ENCODE measurements around the gene NXPE3. TPM values are rescaled to one million over a fixed set of nuclear protein-coding genes. Genes with fewer than 3 reads are reported as not detected.
A peak's percentile ranks its signal among the peaks of the same experiment; 100 is the strongest.

NXPE3 gene
- total RNA-seq, 2 experiments from 2014 or later = 18.7 to 19.8 TPM

DNA sequence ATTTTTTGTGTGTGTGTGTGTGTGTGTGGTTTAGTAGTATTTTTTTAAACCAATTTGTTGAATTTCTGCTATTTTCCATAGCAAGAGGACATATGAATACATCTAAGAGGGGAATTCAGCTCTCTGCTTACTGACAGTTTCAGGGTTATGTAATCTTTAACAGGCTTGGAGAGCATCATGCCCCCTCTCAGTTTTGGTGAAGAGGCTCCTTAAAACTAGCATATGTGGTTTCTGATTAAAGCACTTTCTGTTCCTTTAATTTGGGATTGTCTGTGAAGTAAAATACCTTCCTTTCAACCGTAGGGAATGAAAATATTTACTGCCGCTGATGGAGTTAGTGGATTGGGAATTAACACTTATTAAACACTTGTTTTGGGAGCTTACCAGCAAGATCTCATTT is 50.9 kb downstream of the NXPE3 start:
- CTCF ChIA-PET = interaction anchor here (0.7 to 4.9 kb wide), 8 partner anchors 10 to 399 kb away, joined by 3 to 22 read pairs (median 5); no protein-coding TSS in a partner anchor
- H3K4me1 Mint-ChIP-seq (ENCODE audit: low read depth) = peaks cover 77% of the 10 kb centered on the region
- H3K9me3 Mint-ChIP-seq = no peaks in the 10 kb centered on the region
- POLR2A ChIA-PET = interaction anchor here (1.0 to 8.3 kb wide), 6 partner anchors 17 to 106 kb away, joined by 3 to 198 read pairs (median 5); partner anchors contain the start of gene NFKBIZ
- H3K27ac Mint-ChIP-seq = peak overlapping the region; percentile 96
- intact Hi-C loops (cut with micrococcal nuclease) = loop anchor here (2.0 to 5.0 kb wide), 7 partner anchors 32 to 397 kb away; partner anchors contain the start of gene PCNP
- H3K36me3 Mint-ChIP-seq = peaks cover 31% of the 10 kb centered on the region
- no peaks in the 10 kb centered on the region for H3K27me3 Mint-ChIP-seq
- no peak for DNase-seq
- H3K4me3 Mint-ChIP-seq = peak overlapping the region; percentile 85

DNA sequence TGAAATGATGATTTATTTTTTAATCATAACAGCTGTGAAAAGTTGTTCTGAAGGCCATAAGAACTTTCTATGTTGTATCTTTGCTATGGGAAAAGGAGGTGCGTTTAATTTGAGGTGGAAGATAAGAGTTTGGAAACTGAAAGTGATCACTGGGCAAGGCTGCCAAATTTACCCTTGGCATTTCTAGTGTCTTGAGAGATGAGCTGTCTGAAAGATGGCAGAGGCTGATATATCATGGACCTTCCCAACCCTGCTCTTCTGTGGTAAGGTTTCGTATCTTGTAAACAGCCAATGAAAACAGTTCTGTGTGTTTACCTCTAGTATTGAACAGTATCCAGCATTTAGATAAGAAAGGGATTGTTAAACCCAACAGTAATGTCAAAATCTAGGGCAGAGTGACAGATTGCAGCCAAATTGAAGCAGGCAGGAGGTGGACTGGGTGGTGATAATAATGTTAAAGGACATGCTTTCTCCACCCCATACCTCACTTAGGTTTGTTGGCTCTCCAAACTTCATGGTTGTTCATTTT is 54.5 kb downstream of the NXPE3 start:
- ChIA-PET CTCF (interaction anchor here (1.1 to 1.7 kb wide), 2 partner anchors 31 to 396 kb away, joined by 4 read pairs; no protein-coding TSS in a partner anchor), POLR2A (interaction anchor here (8.3 kb wide), 1 partner anchor 16 kb away, joined by 198 read pairs; the partner anchor contains the start of gene NFKBIZ)
- Mint-ChIP-seq H3K9me3 (no peaks in the 10 kb centered on the region), H3K36me3 (peaks cover 34% of the 10 kb centered on the region), H3K4me3 (no peak overlapping the region), H3K27me3 (no peaks in the 10 kb centered on the region), H3K27ac (peak overlapping the region; percentile 34), H3K4me1 (ENCODE audit: low read depth) (peaks cover 79% of the 10 kb centered on the region)
- intact Hi-C loops (cut with micrococcal nuclease) = loop anchor here (1.0 kb wide), 1 partner anchor 9 kb away; no protein-coding TSS in a partner anchor
- DNase-seq = no peak

DNA sequence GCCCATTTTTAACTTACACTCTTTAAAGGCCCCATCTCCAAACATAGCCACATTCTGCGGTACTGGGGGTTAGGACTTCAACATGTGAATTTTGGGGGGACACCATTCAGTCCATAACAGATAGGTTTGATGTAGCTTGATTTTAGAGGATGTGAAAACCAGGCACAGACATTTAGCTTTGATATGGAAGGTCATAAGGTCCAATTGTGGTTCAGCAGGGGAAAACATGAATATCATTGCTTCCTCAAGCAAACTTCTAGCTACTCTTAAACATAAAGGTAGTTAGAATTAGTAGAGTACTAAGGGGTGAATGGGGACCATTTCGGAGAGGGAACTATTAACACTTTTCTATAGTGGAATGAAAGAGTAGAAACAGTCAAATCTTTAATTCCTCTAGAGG is 56.7 kb downstream of the NXPE3 start:
- no peak for DNase-seq
- ChIA-PET POLR2A (interaction anchor here (1.0 kb wide), 1 partner anchor 14 kb away, joined by 3 read pairs; no protein-coding TSS in a partner anchor), CTCF (interaction anchor here (1.2 to 2.1 kb wide), 2 partner anchors 33 to 393 kb away, joined by 4 to 9 read pairs; no protein-coding TSS in a partner anchor)
- intact Hi-C loops (cut with micrococcal nuclease) = no loop called here
- Mint-ChIP-seq H3K36me3 (peaks cover 20% of the 10 kb centered on the region), H3K27ac (no peak overlapping the region), H3K27me3 (no peaks in the 10 kb centered on the region), H3K9me3 (no peaks in the 10 kb centered on the region), H3K4me1 (ENCODE audit: low read depth) (peaks cover 62% of the 10 kb centered on the region), H3K4me3 (no peak overlapping the region)

DNA sequence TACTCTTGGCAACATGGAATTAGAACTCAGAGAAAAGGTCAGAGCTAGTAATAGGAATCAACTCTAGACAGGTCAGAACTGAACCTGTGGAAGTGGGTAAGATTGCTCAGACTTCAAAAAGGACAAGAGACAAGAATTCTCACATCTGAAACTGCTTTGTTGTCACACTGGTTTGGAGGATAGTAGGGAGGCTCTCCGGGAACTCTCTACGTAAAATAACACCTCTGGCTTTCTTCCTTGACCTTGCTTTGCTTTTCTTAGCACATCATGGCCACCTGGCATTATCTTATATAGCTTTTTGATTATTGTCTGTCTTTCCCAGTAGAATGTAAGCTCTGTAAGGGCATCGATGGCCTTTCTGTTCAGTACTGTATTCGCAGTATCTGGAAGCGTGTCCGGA is 57.1 kb downstream of the NXPE3 start:
- POLR2A ChIA-PET = interaction anchor here (1.0 kb wide), 1 partner anchor 14 kb away, joined by 3 read pairs; no protein-coding TSS in a partner anchor
- no peak for DNase-seq
- H3K27me3 Mint-ChIP-seq = no peaks in the 10 kb centered on the region
- no peak overlapping the region for H3K27ac Mint-ChIP-seq
- no peak overlapping the region for H3K4me3 Mint-ChIP-seq
- peaks cover 21% of the 10 kb centered on the region for H3K36me3 Mint-ChIP-seq
- H3K9me3 Mint-ChIP-seq = no peaks in the 10 kb centered on the region
- intact Hi-C loops (cut with micrococcal nuclease) = no loop called here
- peaks cover 58% of the 10 kb centered on the region for H3K4me1 Mint-ChIP-seq (ENCODE audit: low read depth)
- CTCF ChIA-PET = interaction anchor here (1.2 to 2.1 kb wide), 2 partner anchors 33 to 393 kb away, joined by 4 to 9 read pairs; no protein-coding TSS in a partner anchor

DNA sequence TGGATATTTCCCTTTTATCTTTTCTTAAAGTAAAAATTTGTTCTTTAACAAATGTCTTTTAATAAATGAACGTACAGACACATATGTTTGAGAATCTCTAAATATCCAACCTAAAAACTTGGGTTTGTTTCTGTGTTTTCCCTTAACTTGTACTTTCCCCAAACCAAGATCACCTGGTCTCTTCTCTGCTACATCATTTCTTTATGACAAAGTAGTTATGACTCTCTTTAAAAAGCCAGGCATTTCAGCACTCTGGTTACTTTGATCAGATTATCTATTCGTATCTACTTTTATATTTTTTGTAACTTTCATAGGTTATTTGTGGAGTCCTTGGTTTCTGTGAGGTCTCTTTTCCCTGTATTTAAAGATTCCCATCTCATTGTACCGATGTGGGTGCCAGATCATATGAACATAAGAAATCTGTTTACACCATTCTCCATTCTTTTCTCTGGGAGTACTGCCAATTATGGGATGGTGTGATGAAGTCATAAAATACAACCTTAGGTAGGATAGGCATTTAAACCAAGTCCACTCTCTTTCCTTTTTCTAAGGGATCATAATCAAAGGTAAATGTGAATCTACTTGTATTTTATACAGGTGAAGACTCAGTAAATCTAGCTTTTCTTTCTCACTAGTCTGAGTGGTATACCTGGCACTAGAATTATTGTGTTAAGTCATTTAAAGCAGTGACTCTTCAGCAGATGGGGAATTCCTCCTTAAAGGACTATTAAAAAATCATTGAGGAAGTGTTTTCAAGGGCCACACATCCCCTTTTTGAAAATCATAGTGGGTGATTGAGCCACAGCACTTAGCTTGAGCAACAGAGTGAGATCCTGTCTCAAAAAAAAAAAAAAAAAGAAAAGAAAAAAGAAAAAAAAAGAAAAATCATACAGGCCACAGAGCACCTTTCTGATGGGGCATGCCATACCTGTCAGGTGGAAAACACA is 57.9 kb downstream of the NXPE3 start:
- DNase-seq = no peak
- Mint-ChIP-seq H3K4me3 (no peak overlapping the region), H3K27ac (no peak overlapping the region), H3K4me1 (ENCODE audit: low read depth) (peaks cover 51% of the 10 kb centered on the region), H3K36me3 (peaks cover 19% of the 10 kb centered on the region), H3K27me3 (no peaks in the 10 kb centered on the region), H3K9me3 (peaks cover 1% of the 10 kb centered on the region)
- ChIA-PET POLR2A (interaction anchor here (0.6 to 1.0 kb wide), 2 partner anchors 13 kb away, joined by 3 read pairs; no protein-coding TSS in a partner anchor), CTCF (interaction anchor here (2.1 kb wide), 1 partner anchor 392 kb away, joined by 9 read pairs; no protein-coding TSS in a partner anchor)
- intact Hi-C loops (cut with micrococcal nuclease) = no loop called here

DNA sequence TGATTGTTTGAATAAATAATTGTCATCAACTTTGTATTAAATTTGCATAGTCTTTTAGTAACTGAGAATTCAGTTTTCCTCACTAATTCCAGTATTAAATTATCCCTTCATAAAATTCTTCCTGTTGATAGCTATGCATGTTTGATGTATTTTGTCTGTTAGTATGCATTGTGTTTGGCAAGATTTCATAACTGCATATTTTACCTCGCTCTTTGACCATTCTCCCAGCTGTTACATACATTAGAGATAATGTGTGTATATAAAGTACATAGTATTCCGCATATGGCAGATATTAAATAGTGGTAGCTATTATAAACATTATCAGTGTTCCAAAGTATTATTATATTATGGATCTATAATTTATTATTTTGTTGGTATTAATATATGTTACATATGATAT is 59.7 kb downstream of the NXPE3 start:
- POLR2A ChIA-PET = interaction anchor here (1.3 kb wide), 1 partner anchor 11 kb away, joined by 10 read pairs; the partner anchor contains the start of gene NFKBIZ
- Mint-ChIP-seq H3K9me3 (peaks cover 4% of the 10 kb centered on the region), H3K27ac (no peak overlapping the region), H3K4me1 (ENCODE audit: low read depth) (peaks cover 36% of the 10 kb centered on the region), H3K36me3 (peaks cover 12% of the 10 kb centered on the region), H3K27me3 (no peaks in the 10 kb centered on the region), H3K4me3 (no peak overlapping the region)
- CTCF ChIA-PET = interaction anchor here (0.7 to 1.6 kb wide), 2 partner anchors 9 to 15 kb away, joined by 4 to 5 read pairs; no protein-coding TSS in a partner anchor
- intact Hi-C loops (cut with micrococcal nuclease) = no loop called here
- DNase-seq = no peak

DNA sequence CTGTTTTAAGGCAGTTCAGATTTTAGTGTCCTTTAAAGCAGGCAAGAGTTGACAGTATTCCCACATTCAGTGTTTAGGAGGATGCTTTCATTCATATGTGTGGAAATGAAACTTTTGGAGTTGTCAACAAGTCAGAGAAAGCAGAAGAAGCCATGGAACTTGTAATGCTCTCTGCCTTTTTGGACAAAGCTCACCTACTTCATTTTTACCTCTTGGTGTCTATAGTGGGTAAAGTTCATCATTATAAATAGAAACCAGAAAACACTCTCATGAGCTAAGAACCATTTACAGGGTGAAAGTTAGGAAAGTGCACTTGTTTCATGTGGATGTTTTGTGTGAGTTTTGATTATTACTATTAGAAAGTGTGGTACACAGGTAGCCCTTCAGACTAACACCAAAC is 61.1 kb downstream of the NXPE3 start:
- no peak overlapping the region for H3K4me3 Mint-ChIP-seq
- no peak overlapping the region for H3K27ac Mint-ChIP-seq
- peaks cover 13% of the 10 kb centered on the region for H3K36me3 Mint-ChIP-seq
- POLR2A ChIA-PET = interaction anchor here (1.3 kb wide), 1 partner anchor 9 kb away, joined by 10 read pairs; the partner anchor contains the start of gene NFKBIZ
- no peak for DNase-seq
- peaks cover 4% of the 10 kb centered on the region for H3K9me3 Mint-ChIP-seq
- H3K27me3 Mint-ChIP-seq = no peaks in the 10 kb centered on the region
- CTCF ChIA-PET = interaction anchor here (0.8 to 1.6 kb wide), 2 partner anchors 9 to 10 kb away, joined by 3 to 5 read pairs; partner anchors contain the start of gene NFKBIZ
- intact Hi-C loops (cut with micrococcal nuclease) = no loop called here
- H3K4me1 Mint-ChIP-seq (ENCODE audit: low read depth) = peaks cover 26% of the 10 kb centered on the region

DNA sequence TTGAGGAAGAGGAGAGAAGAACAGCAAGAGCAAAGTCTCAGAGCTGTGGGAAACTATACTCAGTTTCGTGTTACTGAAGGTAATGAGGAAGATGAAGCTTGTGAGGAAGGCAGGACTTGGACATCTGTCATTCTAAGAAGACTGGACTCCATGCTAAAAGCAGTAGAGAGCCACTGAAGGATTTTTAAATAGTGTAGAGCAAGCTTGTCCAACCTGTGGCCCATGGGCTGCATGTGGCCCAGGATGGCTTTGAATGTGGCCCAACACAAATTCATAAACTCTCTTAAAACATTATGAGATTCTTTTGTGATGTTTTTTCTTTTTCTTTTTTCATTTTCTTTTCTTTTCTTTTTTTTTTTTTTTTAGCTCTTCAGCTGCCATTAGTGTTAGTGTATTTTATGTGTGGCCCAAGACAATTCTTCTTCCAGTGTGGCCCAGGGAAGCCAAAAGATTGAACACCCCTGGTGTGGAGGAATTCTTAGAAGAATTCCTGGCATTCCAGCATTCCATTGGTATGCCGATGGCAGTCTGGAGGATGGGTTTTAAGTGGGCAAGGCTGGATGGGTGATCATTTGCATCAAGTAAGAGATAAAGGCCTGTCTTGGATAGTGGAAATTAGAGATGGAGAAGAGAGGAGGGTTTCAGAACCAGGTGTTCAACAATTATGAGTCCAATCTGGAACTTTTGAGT is 63.4 kb downstream of the NXPE3 start:
- ChIA-PET POLR2A (interaction anchor here (1.2 kb wide), 1 partner anchor 9 kb away, joined by 3 read pairs; no protein-coding TSS in a partner anchor), CTCF (interaction anchor here (1.4 kb wide), 1 partner anchor 383 kb away, joined by 3 read pairs; no protein-coding TSS in a partner anchor)
- no peak for DNase-seq
- no peak overlapping the region for H3K4me3 Mint-ChIP-seq
- no peak overlapping the region for H3K27ac Mint-ChIP-seq
- H3K9me3 Mint-ChIP-seq = peaks cover 4% of the 10 kb centered on the region
- H3K4me1 Mint-ChIP-seq (ENCODE audit: low read depth) = peaks cover 6% of the 10 kb centered on the region
- intact Hi-C loops (cut with micrococcal nuclease) = loop anchor here (1.0 kb wide), 1 partner anchor 9 kb away; no protein-coding TSS in a partner anchor
- peaks cover 12% of the 10 kb centered on the region for H3K36me3 Mint-ChIP-seq
- H3K27me3 Mint-ChIP-seq = no peaks in the 10 kb centered on the region

DNA sequence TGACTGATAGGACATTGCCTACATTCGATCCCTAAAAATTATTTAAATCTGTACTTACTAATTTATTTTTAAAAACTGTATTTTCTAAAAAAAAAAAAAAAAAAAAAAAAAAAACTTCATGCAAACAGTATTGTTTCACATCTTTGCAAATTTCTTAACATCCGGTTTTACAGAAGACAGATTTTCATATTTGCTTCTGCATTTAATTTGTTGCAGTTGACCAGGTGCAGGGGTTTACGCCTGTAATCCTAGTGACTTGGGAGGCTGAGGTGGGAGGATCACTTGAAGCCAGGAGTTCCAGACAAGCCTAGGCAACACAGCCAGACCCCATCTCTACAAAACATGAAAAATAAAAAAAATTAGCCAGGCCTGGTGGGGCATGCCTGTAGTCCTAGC is 63.9 kb downstream of the NXPE3 start:
- H3K27ac Mint-ChIP-seq = no peak overlapping the region
- H3K9me3 Mint-ChIP-seq = peaks cover 4% of the 10 kb centered on the region
- no peak for DNase-seq
- ChIA-PET POLR2A (no interaction called here), CTCF (no interaction called here)
- H3K27me3 Mint-ChIP-seq = no peaks in the 10 kb centered on the region
- no peak overlapping the region for H3K4me3 Mint-ChIP-seq
- peaks cover 6% of the 10 kb centered on the region for H3K4me1 Mint-ChIP-seq (ENCODE audit: low read depth)
- H3K36me3 Mint-ChIP-seq = peaks cover 12% of the 10 kb centered on the region
- intact Hi-C loops (cut with micrococcal nuclease) = loop anchor here (1.0 kb wide), 1 partner anchor 10 kb away; no protein-coding TSS in a partner anchor

DNA sequence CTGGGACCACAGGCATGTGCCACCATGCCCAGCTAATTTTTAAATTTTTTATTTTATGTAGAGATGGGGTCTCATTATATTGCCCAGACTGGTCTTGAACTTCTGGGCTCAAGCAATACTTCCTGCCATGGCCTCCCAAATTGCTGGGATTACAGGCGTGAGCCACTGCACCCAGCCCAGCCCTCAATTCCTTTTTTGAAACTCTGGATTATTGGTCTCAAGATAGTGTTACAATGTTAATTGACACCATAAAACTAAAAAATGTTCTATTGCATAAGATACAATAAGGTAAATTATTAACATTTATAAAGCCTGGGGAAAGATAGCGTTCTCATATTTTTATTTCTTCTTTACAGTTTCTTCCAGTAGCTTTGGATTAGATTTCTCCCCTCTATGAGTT is 66.4 kb downstream of the NXPE3 start:
- Mint-ChIP-seq H3K27ac (no peak overlapping the region), H3K9me3 (peaks cover 4% of the 10 kb centered on the region), H3K4me3 (no peak overlapping the region), H3K36me3 (peaks cover 17% of the 10 kb centered on the region), H3K27me3 (no peaks in the 10 kb centered on the region), H3K4me1 (ENCODE audit: low read depth) (peaks cover 12% of the 10 kb centered on the region)
- DNase-seq = no peak
- ChIA-PET CTCF (no interaction called here), POLR2A (interaction anchor here (0.6 kb wide), 1 partner anchor 17 kb away, joined by 3 read pairs; no protein-coding TSS in a partner anchor)
- intact Hi-C loops (cut with micrococcal nuclease) = no loop called here

DNA sequence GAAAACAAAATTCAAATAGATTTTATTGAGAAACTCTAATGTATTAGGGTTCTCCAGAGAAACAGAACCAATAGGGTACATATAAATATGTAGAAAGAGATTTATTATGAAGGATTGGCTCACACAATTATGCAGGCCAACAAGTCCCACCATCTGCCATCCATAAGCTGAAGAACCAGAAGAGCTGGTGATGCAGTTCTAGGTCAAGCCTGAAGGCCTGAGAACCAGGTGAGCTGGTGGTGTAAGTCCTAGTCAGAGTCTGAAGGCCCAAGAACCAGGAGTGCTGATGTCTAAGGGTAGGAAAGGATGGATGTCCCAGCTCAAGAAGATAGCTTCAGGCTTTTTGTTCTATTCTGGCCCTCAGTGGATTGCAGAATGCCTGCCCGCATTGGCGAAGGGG is 67.7 kb downstream of the NXPE3 start:
- DNase-seq = no peak
- H3K9me3 Mint-ChIP-seq = peaks cover 4% of the 10 kb centered on the region
- peaks cover 20% of the 10 kb centered on the region for H3K4me1 Mint-ChIP-seq (ENCODE audit: low read depth)
- no peaks in the 10 kb centered on the region for H3K27me3 Mint-ChIP-seq
- no peak overlapping the region for H3K4me3 Mint-ChIP-seq
- intact Hi-C loops (cut with micrococcal nuclease) = no loop called here
- ChIA-PET CTCF (interaction anchor here (0.7 to 1.0 kb wide), 2 partner anchors 19 to 382 kb away, joined by 3 to 4 read pairs; no protein-coding TSS in a partner anchor), POLR2A (interaction anchor here (1.0 kb wide), 1 partner anchor 17 kb away, joined by 3 read pairs; no protein-coding TSS in a partner anchor)
- peaks cover 29% of the 10 kb centered on the region for H3K36me3 Mint-ChIP-seq
- H3K27ac Mint-ChIP-seq = no peak overlapping the region

All from activated CD4-positive, alpha-beta memory T cell treated with anti-CD3 and anti-CD28 coated beads for 36 hours (primary cell).